Sigmoid colon (tissue), 4 donors: Measurements from ENCODE around the gene TCTA.

Experiments
- EP300 ChIP-seq, 4 donors: sonication (generic); formaldehyde crosslinking; IDR thresholded peaks; one replicate each; pipeline ENCODE4 v1.6.1; 2017; ENCODE audit warnings: antibody characterized with exemption in 4 of 4
- POLR2A ChIP-seq, 2 donors: fragments of 450-650 bp; IDR thresholded peaks; one replicate each; pipeline ENCODE4 v1.6.1; 2016; ENCODE audit warnings: antibody characterized with exemption in 2 of 2, mild to moderate bottlenecking in 2 of 2, moderate library complexity in 2 of 2
- TF ChIP-seq, protein P1 (sequence below), 4 experiments: fragments of 450-650 bp in 3 of 4; fragments of 200-600 bp in 1 of 4; IDR thresholded peaks; one replicate each; pipeline ENCODE4 v1.5.1; 2016 to 2019; ENCODE audit warnings: antibody characterized with exemption in 4 of 4, mild to moderate bottlenecking in 3 of 4, moderate library complexity in 2 of 4

DNA sequence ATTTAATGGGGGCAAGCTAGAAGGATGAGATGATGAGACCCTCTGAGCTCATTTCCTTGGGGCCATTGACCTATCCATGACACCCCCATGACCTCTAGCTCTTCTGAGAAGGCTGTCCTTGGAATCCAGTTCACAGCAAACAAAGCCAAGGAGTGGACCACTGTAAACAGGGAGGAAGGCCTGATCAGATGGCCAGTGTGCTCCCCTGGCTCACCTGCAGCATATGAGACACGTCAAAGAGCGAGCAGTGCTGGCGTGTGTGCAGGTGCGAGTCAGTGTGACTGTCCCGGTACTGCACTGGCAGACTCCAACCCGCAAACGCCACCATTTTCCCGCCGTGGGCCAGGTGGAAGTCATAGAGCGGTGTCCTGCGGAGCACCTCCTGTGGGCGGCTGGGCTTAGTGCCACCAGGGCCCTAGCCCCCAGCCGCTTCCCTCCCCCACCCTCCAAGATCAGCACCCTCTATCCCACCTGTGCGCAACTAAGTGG is 9.7 kb downstream of the TCTA start:
- TF ChIP-seq, protein P1, sequence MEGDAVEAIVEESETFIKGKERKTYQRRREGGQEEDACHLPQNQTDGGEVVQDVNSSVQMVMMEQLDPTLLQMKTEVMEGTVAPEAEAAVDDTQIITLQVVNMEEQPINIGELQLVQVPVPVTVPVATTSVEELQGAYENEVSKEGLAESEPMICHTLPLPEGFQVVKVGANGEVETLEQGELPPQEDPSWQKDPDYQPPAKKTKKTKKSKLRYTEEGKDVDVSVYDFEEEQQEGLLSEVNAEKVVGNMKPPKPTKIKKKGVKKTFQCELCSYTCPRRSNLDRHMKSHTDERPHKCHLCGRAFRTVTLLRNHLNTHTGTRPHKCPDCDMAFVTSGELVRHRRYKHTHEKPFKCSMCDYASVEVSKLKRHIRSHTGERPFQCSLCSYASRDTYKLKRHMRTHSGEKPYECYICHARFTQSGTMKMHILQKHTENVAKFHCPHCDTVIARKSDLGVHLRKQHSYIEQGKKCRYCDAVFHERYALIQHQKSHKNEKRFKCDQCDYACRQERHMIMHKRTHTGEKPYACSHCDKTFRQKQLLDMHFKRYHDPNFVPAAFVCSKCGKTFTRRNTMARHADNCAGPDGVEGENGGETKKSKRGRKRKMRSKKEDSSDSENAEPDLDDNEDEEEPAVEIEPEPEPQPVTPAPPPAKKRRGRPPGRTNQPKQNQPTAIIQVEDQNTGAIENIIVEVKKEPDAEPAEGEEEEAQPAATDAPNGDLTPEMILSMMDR (IDR thresholded peaks at IDR 0.05): no peak
- TF ChIP-seq POLR2A (IDR thresholded peaks at IDR 0.05) (no peak), EP300 (IDR thresholded peaks at IDR 0.05) (no peak)
